ENCODE results near the gene ARPC4. TPM values are rescaled to one million over a fixed set of nuclear protein-coding genes. Genes with fewer than 3 reads are reported as not detected.

ARPC4 gene
- total and polyA plus RNA-seq, 4 donors, result 98.4 to 165 (median 145) TPM

DNA sequence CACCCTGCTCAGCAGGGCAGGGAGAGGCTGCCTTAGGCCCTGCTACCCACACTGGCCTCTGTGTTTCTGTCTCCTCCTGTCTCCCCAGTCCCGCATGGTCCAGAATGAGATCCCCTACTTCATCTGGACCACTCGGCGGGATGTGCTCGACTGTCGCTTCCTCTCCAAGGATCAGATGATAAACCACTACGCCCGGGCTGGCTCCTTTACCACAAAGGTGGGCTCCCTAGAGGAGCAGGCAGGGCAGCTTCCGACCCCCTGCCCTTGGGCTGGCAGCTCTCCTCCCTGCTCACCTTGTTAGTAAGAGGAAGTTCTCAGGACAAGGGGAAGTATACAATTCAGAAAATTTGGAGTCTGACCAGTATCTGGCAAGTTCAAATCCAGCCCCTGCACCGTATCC lies 23.1 kb downstream of the ARPC4 start:
- no peaks in the 10 kb centered on the region for H3K9me3 ChIP-seq (ENCODE audit: control insufficient read depth, low read length)
- no peaks in the 10 kb centered on the region for H3K27me3 ChIP-seq (ENCODE audit: control insufficient read depth in 1 of 2, insufficient read depth in 2 of 2, low read length in 1 of 2)
- WGBS, 2 donors, result 89 to 91% methylated on average over 9 of the region's 9 CpGs
- DNase-seq, result peak in 1 of 2 donors; percentile 58
- no peak overlapping the region for H3K4me3 ChIP-seq (ENCODE audit: low read length in 2 of 2)
- intact Hi-C loops (cut with DNase I), result no loop called here
- H3K27ac ChIP-seq (ENCODE audit: low read depth in 1 of 2, low read length in 2 of 2), result no peak overlapping the region
- no peak for ATAC-seq (ENCODE audit: low FRiP score)
- no peaks in the 10 kb centered on the region for H3K4me1 ChIP-seq (ENCODE audit: control insufficient read depth in 1 of 2, insufficient read depth in 2 of 2, low read length in 2 of 2)
- no peaks in the 10 kb centered on the region for H3K36me3 ChIP-seq (ENCODE audit: control insufficient read depth in 1 of 2, insufficient read depth in 2 of 2, low read length in 1 of 2)

GRCh38 chr3:9817436-9817835 lies 24.6 kb downstream of the ARPC4 start:
- Histone ChIP-seq H3K27ac (ENCODE audit: low read depth in 1 of 2, low read length in 2 of 2) (no peak overlapping the region), H3K9me3 (ENCODE audit: control insufficient read depth, low read length) (no peaks in the 10 kb centered on the region), H3K4me3 (ENCODE audit: low read length in 2 of 2) (no peak overlapping the region), H3K36me3 (ENCODE audit: control insufficient read depth in 1 of 2, insufficient read depth in 2 of 2, low read length in 1 of 2) (no peaks in the 10 kb centered on the region), H3K4me1 (ENCODE audit: control insufficient read depth in 1 of 2, insufficient read depth in 2 of 2, low read length in 2 of 2) (no peaks in the 10 kb centered on the region), H3K27me3 (ENCODE audit: control insufficient read depth in 1 of 2, insufficient read depth in 2 of 2, low read length in 1 of 2) (no peaks in the 10 kb centered on the region)
- 89 to 92% methylated on average over 6 of the region's 6 CpGs for WGBS, 2 donors
- DNase-seq (peak in 1 of 2 donors; percentile 20), ATAC-seq (ENCODE audit: low FRiP score) (no peak)
- intact Hi-C loops (cut with DNase I), result no loop called here

GRCh38 chr3:9818666-9819335 lies 25.9 kb downstream of the ARPC4 start:
- 80 to 97% methylated on average over 6 to 7 of the region's 7 CpGs for WGBS, 2 donors

GRCh38 chr3:9820543-9820942 lies 27.7 kb downstream of the ARPC4 start:
- Histone ChIP-seq H3K9me3 (ENCODE audit: control insufficient read depth, low read length) (no peaks in the 10 kb centered on the region), H3K4me3 (ENCODE audit: low read length in 2 of 2) (no peak overlapping the region), H3K4me1 (ENCODE audit: control insufficient read depth in 1 of 2, insufficient read depth in 2 of 2, low read length in 2 of 2) (no peaks in the 10 kb centered on the region), H3K27ac (ENCODE audit: low read depth in 1 of 2, low read length in 2 of 2) (no peak overlapping the region), H3K27me3 (ENCODE audit: control insufficient read depth in 1 of 2, insufficient read depth in 2 of 2, low read length in 1 of 2) (no peaks in the 10 kb centered on the region), H3K36me3 (ENCODE audit: control insufficient read depth in 1 of 2, insufficient read depth in 2 of 2, low read length in 1 of 2) (no peaks in the 10 kb centered on the region)
- ATAC-seq (ENCODE audit: low FRiP score) (no peak), DNase-seq (no peak)
- WGBS, 2 donors, result 88% methylated on average over 12 of the region's 12 CpGs
- intact Hi-C loops (cut with DNase I), result no loop called here

More at GRCh38 chr3:9818666-9819335, 25.9 kb downstream of the ARPC4 start:
- peak in 1 of 2 donors; percentile 53 for DNase-seq
- no peaks in the 10 kb centered on the region for H3K9me3 ChIP-seq (ENCODE audit: control insufficient read depth, low read length)
- no peak overlapping the region for H3K27ac ChIP-seq (ENCODE audit: low read depth in 1 of 2, low read length in 2 of 2)
- intact Hi-C loops (cut with DNase I), result no loop called here
- no peaks in the 10 kb centered on the region for H3K4me1 ChIP-seq (ENCODE audit: control insufficient read depth in 1 of 2, insufficient read depth in 2 of 2, low read length in 2 of 2)
- ATAC-seq (ENCODE audit: low FRiP score), result no peak
- H3K4me3 ChIP-seq (ENCODE audit: low read length in 2 of 2), result no peak overlapping the region
- H3K27me3 ChIP-seq (ENCODE audit: control insufficient read depth in 1 of 2, insufficient read depth in 2 of 2, low read length in 1 of 2), result no peaks in the 10 kb centered on the region
- H3K36me3 ChIP-seq (ENCODE audit: control insufficient read depth in 1 of 2, insufficient read depth in 2 of 2, low read length in 1 of 2), result no peaks in the 10 kb centered on the region

DNA sequence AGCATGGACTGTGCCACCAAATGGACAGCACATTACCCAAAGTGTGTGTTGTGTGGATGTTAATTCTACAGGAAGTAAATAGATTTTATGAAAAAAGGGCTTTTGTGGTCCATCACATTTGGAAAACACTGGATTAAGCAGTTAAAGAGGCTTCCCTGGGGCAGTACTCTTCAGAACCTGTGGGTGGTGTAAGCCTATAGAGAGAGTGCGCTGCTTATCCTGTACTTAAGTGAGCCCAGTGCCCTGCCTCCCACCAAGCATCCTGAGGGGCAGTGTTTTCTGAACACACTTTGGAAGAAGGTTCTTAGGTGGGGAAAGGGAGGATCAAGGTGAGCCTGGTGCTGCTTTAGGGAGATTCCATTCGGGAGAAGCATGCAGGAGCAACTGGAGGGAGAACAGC lies 28.1 kb downstream of the ARPC4 start:
- no peak for ATAC-seq (ENCODE audit: low FRiP score)
- Histone ChIP-seq H3K27me3 (ENCODE audit: control insufficient read depth in 1 of 2, insufficient read depth in 2 of 2, low read length in 1 of 2) (no peaks in the 10 kb centered on the region), H3K9me3 (ENCODE audit: control insufficient read depth, low read length) (no peaks in the 10 kb centered on the region), H3K4me1 (ENCODE audit: control insufficient read depth in 1 of 2, insufficient read depth in 2 of 2, low read length in 2 of 2) (no peaks in the 10 kb centered on the region), H3K36me3 (ENCODE audit: control insufficient read depth in 1 of 2, insufficient read depth in 2 of 2, low read length in 1 of 2) (no peaks in the 10 kb centered on the region), H3K27ac (ENCODE audit: low read depth in 1 of 2, low read length in 2 of 2) (no peak overlapping the region), H3K4me3 (ENCODE audit: low read length in 2 of 2) (no peak overlapping the region)
- intact Hi-C loops (cut with DNase I), result no loop called here
- WGBS, 2 donors, result 72 to 76% methylated on average over 2 of the region's 2 CpGs
- DNase-seq, result no peak

- WGBS, 2 donors, result 71 to 77% methylated on average over 14 of the region's 14 CpGs
- intact Hi-C loops (cut with DNase I), result no loop called here
- Histone ChIP-seq H3K4me3 (ENCODE audit: low read length in 2 of 2) (no peak overlapping the region), H3K9me3 (ENCODE audit: control insufficient read depth, low read length) (no peaks in the 10 kb centered on the region), H3K36me3 (ENCODE audit: control insufficient read depth in 1 of 2, insufficient read depth in 2 of 2, low read length in 1 of 2) (peaks cover 0 to 2% of the 10 kb centered on the region in 2 donors), H3K27ac (ENCODE audit: low read depth in 1 of 2, low read length in 2 of 2) (no peak overlapping the region), H3K27me3 (ENCODE audit: control insufficient read depth in 1 of 2, insufficient read depth in 2 of 2, low read length in 1 of 2) (no peaks in the 10 kb centered on the region), H3K4me1 (ENCODE audit: control insufficient read depth in 1 of 2, insufficient read depth in 2 of 2, low read length in 2 of 2) (no peaks in the 10 kb centered on the region)
- DNase-seq, result no peak
- no peak for ATAC-seq (ENCODE audit: low FRiP score)
Observed at GRCh38 chr3:9825451-9826040, 32.7 kb downstream of the ARPC4 start.

DNA sequence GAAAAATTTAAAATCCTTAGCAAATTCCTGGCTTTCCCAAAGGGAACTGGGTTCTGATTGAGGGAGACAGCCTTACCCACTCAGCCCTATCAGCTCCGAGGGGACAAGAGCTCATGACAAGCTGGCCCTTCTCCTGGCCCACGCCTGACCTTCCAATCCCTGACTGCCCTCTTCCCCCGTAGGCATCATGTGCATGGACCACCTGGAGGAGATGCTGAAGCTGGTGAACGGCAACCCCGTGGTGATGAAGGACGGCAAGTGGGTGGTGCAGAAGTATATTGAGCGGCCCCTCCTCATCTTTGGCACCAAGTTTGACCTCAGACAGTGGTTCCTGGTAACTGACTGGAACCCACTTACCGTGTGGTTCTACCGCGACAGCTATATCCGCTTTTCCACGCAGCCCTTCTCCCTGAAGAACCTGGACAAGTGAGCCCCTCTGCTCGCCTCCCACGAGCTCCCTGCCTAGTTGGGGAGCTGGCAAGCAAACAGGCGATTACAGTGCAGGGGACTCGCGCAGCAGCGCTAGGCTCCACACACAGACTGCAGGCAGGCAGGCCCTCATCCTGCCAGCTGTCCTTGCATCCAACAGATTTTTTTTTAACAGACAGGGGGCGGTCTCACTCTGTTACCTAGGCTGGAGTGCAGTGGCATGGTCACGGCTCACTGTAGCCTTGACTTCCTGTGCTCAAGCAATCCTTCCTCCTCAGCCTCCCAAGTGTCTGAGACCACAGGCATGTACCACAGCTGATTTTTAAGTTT lies 34.1 kb downstream of the ARPC4 start:
- peak in 1 of 2 donors; percentile 36 for DNase-seq
- WGBS, 2 donors, result 73 to 76% methylated on average over 20 of the region's 20 CpGs
- Histone ChIP-seq H3K36me3 (ENCODE audit: control insufficient read depth in 1 of 2, insufficient read depth in 2 of 2, low read length in 1 of 2) (peaks cover 0 to 2% of the 10 kb centered on the region in 2 donors), H3K27me3 (ENCODE audit: control insufficient read depth in 1 of 2, insufficient read depth in 2 of 2, low read length in 1 of 2) (no peaks in the 10 kb centered on the region), H3K9me3 (ENCODE audit: control insufficient read depth, low read length) (no peaks in the 10 kb centered on the region), H3K4me1 (ENCODE audit: control insufficient read depth in 1 of 2, insufficient read depth in 2 of 2, low read length in 2 of 2) (no peaks in the 10 kb centered on the region), H3K27ac (ENCODE audit: low read depth in 1 of 2, low read length in 2 of 2) (no peak overlapping the region), H3K4me3 (ENCODE audit: low read length in 2 of 2) (no peak overlapping the region)
- ATAC-seq (ENCODE audit: low FRiP score), result peak; percentile 22
- intact Hi-C loops (cut with DNase I), result no loop called here

DNA sequence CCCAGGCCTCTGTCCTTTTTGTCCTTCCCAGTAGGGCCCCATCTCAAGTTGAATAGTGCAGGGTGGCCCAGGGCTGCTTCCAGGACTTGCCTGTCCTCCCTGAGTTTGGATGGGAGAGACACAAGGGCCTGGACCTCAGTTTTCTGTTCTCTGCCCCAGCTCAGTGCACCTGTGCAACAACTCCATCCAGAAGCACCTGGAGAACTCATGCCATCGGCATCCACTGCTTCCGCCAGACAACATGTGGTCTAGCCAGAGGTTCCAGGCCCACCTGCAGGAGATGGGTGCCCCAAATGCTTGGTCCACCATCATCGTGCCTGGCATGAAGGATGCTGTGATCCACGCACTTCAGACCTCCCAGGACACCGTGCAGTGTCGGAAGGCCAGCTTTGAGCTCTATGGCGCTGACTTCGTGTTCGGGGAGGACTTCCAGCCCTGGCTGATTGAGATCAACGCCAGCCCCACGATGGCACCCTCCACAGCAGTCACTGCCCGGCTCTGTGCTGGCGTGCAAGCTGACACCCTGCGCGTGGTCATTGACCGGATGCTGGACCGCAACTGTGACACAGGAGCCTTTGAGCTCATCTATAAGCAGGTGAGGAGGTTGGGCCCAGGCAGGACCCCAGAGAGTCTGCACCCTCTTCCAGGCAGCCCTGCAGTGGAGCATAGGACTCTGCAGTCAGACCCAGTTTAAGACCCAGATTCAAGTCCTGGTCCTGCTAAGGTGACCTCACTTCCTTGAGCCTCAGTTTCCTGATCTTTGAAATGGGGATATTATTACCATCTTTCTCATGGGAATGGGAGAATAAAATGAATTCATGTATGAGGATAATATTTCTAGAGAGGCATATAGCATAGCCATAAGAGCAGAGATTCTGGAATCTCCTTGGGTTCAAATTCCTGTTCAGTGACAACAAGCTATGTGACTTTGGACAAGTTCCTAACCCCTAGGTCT lies 36.2 kb downstream of the ARPC4 start:
- Histone ChIP-seq H3K27ac (ENCODE audit: low read depth in 1 of 2, low read length in 2 of 2) (no peak overlapping the region), H3K4me3 (ENCODE audit: low read length in 2 of 2) (no peak overlapping the region), H3K27me3 (ENCODE audit: control insufficient read depth in 1 of 2, insufficient read depth in 2 of 2, low read length in 1 of 2) (no peaks in the 10 kb centered on the region), H3K4me1 (ENCODE audit: control insufficient read depth in 1 of 2, insufficient read depth in 2 of 2, low read length in 2 of 2) (no peaks in the 10 kb centered on the region), H3K36me3 (ENCODE audit: control insufficient read depth in 1 of 2, insufficient read depth in 2 of 2, low read length in 1 of 2) (peaks cover 0 to 4% of the 10 kb centered on the region in 2 donors), H3K9me3 (ENCODE audit: control insufficient read depth, low read length) (no peaks in the 10 kb centered on the region)
- DNase-seq, result peak in 1 of 2 donors; percentile 61
- intact Hi-C loops (cut with DNase I), result no loop called here
- WGBS, 2 donors, result 94 to 95% methylated on average over 17 of the region's 17 CpGs
- no peak for ATAC-seq (ENCODE audit: low FRiP score)

Measured in aorta (tissue), 5 donors.